Measurements from ENCODE around the gene TTC33.

DNA sequence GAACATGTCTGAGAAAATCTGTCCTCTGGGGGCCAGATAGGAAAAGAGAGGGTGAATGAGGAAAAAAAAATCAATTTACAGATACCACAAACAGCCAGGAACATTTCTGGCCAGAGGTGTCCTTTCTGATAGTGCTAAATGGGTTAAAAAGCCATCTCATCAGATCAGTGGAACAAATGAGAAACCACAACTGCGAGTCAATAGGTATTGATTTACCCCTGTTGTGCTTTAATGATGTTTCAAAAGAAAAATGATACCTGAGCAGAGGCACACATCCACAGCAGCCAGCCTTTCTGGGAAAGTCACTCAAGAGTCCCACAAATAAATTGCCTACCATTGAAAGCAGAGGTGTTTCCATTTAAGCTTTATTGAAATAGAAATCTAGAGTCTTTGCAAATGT lies 155.4 kb downstream of the TTC33 start:
- TF ChIP-seq, protein P1, sequence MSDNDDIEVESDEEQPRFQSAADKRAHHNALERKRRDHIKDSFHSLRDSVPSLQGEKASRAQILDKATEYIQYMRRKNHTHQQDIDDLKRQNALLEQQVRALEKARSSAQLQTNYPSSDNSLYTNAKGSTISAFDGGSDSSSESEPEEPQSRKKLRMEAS (IDR thresholded peaks at IDR 0.05) = no peak
- TF ChIP-seq TAF1 (IDR thresholded peaks at IDR 0.05; ENCODE audit: low read depth) = no peak
- TF ChIP-seq, protein P2, sequence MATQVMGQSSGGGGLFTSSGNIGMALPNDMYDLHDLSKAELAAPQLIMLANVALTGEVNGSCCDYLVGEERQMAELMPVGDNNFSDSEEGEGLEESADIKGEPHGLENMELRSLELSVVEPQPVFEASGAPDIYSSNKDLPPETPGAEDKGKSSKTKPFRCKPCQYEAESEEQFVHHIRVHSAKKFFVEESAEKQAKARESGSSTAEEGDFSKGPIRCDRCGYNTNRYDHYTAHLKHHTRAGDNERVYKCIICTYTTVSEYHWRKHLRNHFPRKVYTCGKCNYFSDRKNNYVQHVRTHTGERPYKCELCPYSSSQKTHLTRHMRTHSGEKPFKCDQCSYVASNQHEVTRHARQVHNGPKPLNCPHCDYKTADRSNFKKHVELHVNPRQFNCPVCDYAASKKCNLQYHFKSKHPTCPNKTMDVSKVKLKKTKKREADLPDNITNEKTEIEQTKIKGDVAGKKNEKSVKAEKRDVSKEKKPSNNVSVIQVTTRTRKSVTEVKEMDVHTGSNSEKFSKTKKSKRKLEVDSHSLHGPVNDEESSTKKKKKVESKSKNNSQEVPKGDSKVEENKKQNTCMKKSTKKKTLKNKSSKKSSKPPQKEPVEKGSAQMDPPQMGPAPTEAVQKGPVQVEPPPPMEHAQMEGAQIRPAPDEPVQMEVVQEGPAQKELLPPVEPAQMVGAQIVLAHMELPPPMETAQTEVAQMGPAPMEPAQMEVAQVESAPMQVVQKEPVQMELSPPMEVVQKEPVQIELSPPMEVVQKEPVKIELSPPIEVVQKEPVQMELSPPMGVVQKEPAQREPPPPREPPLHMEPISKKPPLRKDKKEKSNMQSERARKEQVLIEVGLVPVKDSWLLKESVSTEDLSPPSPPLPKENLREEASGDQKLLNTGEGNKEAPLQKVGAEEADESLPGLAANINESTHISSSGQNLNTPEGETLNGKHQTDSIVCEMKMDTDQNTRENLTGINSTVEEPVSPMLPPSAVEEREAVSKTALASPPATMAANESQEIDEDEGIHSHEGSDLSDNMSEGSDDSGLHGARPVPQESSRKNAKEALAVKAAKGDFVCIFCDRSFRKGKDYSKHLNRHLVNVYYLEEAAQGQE (IDR thresholded peaks at IDR 0.05; ENCODE audit: low read depth) = no peak
- TF ChIP-seq EP300 (IDR thresholded peaks at IDR 0.05; ENCODE audit: borderline replicate concordance) = no peak
- TF ChIP-seq ZBTB7A (IDR thresholded peaks at IDR 0.05; ENCODE audit: low read depth) = no peak
- TF ChIP-seq CEBPB (IDR thresholded peaks at IDR 0.05) = no peak
- TF ChIP-seq YY1 (IDR thresholded peaks at IDR 0.05; ENCODE audit: low read depth) = no peak
- TF ChIP-seq EGR1 (IDR thresholded peaks at IDR 0.05) = no peak
